ENCODE results near the gene SH3RF3.

SH3RF3 gene

DNA sequence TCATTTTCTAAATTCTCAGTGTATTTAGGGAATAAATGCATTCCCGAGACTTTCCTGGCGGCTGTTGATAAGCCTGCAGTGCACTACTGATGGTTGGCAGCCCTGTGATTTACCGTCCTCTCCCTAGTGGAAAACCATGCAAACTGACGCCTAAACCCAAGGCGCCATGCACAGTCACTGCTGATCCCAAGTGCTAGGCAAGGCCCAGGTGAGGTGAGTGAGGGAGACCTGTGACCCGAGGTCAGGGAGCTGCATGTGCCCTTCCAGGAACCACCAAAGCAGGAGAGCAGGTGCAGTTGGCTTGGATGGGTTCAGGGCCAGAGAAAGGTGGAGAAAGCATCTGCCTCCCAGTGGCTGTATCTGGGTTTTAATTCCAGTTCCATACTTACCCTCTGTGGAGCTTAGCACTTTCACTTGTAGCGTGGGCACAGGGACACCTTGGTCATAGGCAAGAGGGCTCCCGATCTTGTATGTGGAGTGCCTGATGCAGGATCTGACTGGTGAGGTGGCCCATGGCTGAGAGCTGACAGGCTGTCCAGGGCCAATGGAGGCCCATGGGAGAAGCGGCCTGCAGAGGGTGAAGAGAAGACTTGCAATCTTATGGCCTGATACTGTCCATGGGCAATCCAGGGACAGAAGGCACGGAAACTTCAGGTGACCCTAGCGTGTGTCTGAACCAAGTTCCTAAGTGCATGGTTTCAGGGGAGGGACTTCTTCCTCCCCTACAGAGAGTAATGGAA lies 131.3 kb downstream of the SH3RF3 start:
- no peak for DNase-seq (ENCODE audit: low read depth, low spot score)

DNA sequence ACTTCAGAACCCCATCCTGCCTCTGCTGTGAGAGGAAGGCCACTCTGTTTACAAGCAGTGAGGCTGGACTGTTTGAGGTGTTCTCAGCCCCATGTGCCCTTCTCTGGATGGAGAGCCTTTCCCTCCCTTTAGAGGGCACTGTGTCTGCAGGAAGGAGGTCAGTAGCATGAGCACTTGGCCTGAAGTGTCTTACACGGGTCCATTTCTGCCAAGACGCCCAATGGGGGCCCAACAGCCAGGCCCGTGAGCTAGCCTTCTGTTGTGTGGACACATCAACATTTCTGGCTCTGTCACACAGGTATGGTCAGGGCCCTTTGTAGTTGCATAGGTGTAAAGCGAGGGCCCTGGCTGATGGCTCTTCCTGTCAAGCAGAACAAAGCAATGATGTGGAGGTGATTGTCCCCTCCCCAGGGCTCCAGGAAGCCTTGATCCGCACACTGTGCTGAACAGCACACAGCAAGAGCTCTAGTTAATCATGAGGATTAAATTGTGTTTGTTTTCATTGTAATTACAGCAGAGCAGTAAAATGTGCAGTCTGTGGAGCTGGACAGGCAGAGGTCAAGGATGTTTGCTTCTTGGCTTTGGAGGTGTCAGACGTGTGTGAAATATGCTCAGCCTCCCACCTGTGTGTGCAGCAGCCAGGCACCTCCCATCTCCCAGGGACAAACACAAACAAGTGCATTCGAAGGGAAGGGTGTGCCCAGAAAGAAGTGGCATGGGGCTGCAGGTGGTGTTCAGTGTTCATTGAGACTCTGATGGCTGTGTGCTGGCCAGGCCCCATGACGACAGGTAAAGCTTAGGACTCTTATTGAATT lies 132.1 kb downstream of the SH3RF3 start:
- no peak for DNase-seq (ENCODE audit: low read depth, low spot score)

DNA sequence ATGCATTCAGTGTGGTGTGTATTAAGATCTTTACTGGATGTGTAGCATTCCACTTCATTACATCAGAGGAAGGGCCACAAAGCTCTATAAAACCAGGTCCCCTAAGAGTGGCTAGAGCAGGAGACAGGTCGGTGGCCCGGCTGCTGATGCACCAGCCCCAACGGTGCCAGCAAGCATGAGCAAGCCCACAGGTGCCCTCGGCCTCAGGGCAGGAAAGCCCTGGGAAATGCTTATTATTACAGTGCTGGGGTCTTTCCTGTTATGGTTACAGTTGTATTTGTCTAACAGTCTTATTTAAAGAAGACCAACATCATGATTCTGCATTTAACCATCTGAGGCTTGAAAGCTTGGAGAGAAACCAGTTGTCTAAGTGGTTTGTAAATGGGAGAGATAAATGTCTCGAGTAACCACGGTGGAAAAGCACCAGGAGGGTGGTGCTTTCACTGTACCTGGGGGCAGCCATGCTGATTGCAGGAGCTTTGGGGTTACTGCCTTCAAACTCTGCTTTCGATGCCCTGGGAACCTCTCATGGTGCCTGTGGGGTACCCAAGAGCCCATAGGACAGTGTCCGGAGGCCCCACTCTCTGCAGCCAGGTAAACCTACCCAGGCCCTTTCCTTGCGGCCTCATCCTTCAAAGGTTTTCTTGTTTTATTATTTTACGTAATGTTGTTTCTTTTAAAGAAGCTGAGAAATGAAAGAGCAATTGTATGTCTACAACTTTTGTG lies 133.1 kb downstream of the SH3RF3 start:
- DNase-seq (ENCODE audit: low read depth, low spot score): no peak

DNA sequence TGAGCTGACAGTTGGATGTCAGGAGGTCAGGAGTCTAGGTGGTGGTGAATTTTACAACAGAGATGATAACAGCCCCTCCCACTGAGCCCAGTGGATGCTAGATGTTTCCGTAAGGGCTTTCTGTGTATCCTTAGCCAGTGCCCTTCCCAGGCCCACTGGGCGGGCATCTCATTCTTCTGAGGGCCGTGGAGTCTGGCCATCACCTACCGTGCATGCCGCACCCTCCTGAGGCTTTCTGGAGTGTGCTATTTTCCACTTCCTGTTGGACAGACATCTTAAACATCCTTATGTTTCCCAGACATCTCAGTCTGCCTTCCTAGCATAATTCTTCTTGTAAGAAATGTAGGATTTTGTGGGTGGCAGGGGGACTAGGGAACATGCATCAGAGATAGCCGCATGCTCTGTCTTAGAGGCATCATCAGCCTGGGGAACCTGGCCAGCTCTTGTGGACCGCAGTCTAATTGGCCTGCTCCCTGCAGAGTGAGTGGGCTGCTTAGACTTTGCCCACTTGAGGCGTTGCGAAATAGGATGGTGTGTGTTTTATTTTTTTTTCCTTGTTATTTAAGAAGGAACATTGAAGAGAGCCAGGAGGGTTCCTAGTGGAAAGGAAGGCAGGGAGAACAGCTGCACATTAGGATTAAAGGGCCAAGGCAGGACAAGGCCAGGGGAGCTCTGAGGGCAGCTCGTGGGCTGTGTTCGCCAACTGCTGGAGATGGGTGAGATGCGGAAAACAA lies 135.8 kb downstream of the SH3RF3 start:
- peak; percentile 64 for DNase-seq (ENCODE audit: low read depth, low spot score)

DNA sequence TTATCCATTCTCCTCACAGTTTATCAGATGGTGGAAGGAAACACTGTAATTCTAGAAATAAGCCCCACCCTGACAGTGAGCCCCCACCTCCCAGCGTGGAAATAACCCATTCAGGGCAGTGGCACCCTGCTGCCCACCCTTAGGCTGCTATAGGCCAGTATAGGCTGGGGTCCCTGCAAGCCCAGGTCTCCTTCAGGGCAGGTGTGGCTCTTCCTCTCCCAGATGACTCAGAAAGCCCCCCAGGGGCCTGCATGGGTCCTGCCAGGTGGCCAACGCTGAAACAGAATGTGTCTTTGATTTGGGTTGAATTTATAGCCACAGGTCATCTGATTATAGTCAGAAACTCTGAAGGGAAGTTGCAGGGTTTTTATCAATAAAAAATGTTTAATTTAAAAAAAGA lies 136.4 kb downstream of the SH3RF3 start:
- no peak for DNase-seq (ENCODE audit: low read depth, low spot score)

DNA sequence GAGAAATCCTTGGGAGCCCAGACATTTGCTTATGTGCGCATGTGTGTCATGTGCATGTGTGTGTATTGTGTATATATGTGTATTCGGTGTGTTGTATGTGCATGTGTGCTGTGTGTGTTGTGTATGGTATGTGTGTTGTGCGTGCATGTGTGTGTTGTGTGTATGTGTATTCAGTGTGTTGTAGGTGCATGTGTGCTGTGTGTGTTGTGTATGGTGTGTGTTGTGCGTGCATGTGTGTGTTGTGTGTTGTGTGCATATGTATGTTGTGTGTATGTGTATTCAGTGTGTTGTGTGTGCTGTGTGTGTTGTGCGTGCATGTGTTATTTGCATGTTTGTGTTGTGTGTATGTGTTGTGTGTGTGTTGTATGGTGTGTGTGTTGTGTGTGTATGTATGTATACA lies 136.9 kb downstream of the SH3RF3 start:
- DNase-seq (ENCODE audit: low read depth, low spot score): no peak

DNA sequence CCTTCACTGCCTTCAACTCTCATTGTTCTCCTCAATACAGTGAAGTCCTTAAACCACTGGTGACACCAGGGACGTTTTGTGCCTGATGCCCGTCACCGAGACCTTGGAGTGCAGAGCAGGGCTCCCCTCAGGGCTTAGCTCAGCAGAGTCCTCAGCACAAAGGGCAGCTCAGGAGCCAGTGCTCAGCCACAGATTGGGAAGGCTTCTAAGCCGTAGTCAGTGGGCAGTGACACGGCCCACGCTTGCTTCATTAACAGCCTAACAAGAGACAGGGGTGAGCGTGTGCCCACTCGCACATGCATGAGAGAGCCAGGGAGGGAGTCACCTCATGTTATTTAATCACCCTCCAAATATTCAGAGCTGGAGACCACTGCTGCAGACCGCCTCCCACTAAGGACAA lies 137.5 kb downstream of the SH3RF3 start:
- DNase-seq (ENCODE audit: low read depth, low spot score): no peak

DNA sequence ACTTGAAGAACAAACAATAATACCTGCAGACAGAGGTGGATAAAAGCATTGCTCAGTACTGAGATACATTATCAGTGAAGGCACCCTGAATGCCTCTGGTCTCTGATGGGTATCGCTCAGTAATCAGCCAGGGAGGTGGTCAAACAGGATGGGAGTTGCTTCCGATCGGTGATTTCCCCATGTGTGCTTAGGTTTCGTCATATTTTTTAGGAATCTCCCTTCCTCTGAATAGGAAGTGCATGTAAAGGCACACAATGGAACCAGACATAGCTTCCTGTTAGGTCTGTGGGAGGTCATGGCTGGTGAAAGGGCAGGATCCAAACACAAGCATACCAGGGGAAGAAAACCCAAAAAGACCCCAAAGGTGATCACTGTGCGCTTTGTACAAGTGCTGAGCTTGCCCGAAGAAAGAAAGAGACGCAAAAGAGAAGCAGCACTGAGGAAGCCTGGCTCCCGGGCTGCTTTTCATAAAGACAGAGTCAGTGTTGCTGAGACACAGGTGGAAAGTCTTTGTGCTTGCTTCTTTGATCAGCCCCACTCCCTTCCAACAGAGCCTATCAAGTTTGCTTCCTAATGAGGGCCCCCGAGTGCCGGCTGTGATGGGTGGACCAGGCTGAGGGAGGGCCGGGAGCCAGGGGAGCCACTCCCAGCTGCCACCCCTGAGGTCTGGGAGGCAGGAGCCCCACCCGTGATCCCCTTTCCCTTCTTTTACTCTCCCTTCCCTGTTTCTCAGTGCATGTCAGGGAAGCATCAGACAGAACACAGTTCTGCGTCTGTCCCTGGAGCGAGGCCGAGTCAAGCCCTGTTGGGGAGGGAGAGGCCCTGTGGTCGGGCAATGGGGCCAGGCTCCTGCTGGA lies 138.2 kb downstream of the SH3RF3 start:
- no peak for DNase-seq (ENCODE audit: low read depth, low spot score)

DNA sequence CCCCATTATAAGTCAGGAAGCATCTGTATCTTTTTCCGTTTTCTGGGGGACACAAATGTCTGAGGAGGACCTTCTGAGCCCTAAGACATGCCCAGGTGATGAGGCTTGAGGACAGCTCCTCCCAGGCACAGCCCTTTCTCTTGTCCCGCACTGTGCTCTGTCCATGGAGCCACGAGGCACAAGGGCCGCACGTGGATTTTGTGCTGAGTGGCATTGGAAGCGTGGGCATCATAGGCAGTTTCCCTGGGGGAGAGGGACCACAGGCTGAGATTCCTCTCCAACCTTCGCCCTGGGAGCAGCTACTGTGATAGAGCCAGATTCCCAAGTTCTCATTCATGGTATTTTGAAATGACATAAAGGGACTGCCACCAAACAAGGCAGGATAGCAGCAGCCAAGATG lies 139.9 kb downstream of the SH3RF3 start:
- no peak for DNase-seq (ENCODE audit: low read depth, low spot score)

DNA sequence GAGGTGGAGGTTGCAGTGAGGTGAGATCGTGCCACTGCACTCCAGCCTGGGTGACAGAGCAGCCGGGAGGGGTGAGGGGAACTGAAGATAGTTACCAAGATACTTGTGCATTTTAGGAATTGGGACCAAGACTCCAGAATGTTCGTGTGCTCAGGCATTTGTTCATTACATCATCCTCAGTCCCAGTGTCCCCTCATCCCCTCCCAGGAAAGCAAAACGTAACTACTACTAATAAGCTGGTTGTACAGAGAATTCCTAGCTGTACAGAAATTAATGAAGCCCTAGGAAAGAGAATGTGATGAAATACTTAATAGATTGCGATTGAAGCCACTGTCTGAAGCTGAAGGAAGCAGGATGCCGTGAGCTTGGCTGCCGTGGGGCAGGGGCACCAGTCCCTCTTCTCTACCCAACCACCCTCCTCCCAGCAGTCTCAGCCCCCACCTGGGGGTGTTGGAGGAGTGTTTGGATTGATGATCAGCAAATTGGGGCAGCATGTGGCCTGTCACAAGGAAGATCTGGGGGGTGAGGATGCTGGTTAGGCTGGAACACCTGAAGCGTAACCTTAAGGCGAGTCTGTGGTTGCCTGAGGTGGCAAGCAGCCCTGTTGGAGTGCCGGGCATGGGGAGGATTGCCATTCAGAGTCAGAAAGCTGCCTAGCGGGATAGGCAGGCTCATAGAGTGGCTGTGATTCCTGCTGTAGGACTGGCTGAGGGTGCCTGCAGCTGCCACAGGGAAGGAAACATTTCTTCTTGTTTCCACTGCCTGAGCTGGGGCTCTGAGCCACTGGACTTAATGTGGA lies 140.9 kb downstream of the SH3RF3 start:
- no peak for DNase-seq (ENCODE audit: low read depth, low spot score)

DNA sequence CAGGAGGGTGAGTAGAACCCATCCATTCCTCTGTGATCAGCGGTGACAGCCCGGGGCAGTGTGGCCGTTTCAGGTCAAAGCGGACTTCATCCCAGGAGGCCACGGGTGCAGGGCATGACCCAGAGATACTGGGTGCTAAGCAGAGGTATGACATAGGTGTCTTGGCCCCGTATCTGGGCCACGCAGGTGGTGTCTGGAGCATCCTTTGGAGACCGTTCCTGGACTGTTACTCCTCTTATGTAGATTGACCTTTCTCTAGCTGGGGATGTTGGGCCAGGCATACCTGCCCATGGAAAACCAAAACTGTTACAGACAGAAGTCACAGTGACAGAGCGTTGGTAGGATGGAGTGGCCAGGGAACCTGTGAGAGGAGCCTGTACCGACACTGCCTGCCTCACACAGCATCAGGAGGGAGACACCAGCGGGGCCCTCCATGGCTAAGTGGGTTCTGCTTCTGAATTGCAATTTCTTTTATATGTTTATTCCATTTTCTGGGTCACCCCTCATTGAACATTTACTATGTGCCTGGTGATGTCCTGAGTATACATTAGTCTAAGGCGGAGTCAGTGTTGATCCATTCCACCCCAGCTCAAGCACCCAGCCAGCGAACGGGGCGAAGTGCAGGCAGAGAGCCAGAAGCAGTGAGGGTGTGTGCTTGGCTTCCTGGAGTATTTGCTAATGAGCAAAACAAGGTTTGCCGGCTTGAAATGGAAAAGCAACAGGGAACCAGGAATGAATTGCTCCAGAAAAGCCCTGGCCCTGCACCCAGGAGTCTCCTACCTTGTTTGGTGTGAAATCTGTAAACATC lies 141.7 kb downstream of the SH3RF3 start:
- DNase-seq (ENCODE audit: low read depth, low spot score): peak; percentile 62

DNA sequence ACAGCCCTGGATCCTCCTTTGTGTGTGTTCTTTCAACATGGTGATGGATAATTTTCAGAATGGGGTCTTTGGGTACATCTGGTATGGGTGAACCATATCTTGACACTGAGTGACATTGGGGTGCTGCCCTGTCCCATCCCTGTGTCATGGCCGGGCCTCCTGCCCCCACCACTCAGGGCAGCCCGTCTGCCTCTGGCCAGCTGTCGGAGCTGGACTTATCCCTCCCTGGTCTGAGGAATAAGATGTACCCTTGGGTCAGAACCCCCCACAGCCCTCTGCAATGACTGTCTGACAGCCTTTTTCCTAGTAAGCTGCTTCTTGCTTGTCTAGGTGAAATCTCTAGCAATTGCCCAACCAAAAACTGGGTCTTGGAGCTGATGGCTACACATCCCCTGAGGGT lies 142.9 kb downstream of the SH3RF3 start:
- no peak for DNase-seq (ENCODE audit: low read depth, low spot score)

DNA sequence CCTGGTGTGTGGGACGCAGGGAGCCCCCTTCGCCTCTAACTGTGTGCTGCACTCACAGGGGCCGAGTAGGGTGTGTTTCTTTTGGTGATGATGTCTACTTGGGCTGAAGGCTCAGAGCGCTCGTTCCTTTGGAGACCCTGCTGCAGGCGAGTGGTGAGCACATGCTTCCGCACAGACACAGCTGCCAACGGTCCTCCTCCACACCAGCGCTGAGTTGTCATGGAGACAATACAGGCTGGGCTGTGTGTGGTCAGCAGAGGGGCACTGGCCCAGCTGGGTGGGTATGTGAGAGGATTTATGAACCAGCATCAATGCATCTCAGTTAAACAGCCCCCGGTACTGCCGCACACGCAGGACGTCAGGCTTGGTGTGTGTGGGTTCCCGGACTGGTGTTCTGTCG lies 143.5 kb downstream of the SH3RF3 start:
- DNase-seq (ENCODE audit: low read depth, low spot score): peak; percentile 40

DNA sequence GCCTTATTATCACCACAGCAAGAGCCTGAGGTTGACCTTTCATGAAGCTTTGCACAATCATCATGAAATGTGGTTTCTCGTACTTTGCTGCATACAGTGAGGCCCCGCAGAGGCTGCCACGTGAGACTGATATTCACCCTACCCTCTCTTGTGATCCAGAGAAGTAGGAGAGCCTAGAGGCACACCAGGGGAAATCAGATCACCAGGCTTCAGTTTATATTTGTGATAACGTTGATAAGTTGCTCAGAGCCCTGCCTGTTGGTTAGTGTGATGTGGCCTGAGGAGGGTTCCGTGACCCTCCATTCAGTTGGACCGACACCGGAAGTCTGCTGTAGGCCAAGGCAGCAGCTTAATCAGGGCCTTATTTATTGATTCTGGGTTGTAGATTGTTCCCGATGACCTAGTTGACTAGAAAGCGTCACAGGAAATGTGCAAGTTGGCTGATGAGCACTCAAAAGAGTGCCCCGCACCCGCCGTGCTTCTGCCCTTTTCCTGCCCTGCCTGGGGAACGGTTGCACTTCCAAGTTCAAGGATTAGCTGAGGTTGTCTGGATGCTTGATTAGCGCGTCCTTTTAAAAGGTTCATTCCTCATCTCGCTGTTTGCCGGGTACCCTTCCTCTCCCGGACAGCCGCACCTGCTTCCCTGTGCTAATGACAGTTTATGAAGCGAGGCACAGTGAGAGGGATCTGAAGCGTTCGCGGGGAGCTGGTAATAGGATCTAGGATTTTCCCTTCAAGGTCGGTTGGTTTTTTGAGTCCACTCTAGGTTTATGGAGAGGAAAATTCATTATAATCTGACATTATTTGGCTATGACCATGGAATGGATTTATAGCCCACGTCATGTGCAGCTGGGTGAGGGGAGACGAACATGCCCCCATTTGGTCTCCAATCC lies 146.4 kb downstream of the SH3RF3 start:
- no peak for DNase-seq (ENCODE audit: low read depth, low spot score)

DNA sequence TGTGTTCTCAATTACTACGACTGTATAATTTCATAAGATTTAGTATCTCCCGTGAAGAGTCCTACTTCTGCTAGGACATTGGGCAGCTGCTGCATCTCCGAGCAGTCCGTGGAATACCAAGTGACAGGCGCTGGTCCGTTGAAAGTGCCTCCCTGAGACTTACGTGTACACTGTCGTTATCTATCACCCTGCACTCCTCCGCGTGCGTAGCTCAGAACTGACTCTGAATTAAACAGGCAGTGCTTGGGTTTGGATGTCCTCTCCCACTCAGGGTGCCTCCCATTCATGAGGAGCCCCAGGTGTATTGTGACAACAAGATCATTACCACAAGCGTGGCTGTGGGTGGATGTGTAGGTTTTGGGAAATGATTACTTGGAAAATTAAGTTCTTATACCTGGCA lies 148.4 kb downstream of the SH3RF3 start:
- DNase-seq (ENCODE audit: low read depth, low spot score): no peak

DNA sequence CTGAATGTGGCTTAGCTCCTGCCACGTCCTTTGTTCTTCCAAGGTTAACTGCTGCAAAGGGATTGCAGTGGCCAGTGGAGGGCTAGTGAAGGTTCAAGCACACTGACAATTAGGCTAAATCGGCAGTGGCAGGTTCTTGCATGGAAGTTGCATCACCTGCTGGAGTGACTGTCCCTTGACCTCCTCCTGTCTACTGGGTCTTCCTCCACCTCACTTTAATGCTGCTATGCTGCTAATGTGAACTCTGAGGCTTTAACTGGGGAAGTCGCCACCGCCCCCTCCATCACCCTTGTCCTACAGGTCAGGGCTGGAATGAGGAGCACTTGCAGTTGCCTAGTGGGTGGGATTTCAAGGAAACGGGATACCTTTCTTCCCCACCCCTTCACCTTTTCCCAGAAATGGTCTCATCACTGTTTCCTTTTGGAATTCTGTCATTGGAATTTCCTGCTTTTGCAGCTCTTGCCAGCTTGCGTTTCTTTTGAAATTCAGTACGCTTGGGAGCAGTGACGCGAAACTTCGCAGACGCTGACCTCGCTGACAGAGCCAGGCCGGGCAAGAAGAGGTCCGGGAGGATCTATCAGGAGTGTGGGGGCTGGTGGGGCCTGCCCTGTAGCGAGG lies 150.3 kb downstream of the SH3RF3 start:
- DNase-seq (ENCODE audit: low read depth, low spot score): no peak

DNA sequence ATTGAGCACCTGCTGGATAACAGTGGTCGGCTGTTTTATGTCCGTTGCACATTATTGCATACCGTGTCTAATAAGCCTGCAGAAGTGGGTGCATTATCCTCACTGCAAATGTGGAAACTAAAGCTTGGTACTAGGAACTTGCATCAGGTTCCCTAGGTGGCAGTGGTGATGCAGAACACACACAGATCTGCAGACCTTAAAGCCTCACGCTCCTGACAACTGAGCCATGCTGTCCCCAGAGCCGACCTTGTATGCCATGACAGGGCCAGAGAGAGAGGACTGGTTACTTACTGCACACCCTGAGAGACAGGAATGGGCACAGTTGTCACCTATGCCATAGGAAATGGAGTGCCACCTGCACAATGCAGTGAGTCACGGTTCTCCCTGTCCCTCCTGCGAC lies 151.8 kb downstream of the SH3RF3 start:
- no peak for DNase-seq (ENCODE audit: low read depth, low spot score)

DNA sequence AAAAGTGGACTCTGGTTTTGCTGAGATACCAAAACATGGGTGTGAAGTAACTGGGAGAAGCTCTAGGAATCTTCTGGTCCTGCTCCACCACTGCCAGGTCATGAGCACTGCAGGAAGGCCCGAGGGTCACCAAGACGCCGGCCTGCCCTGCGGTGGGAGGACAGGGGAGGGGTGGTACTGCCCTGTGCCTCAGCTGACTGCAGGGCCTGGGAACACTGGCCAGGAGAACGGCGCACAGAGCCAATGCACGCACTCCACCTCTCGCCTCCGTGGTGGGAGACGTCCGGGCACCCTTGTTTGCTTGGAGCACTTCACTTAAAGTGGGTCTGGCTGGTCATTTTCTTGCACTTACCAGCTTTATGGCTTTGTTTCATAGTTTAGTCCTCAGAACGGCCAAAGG lies 153.4 kb downstream of the SH3RF3 start:
- DNase-seq (ENCODE audit: low read depth, low spot score): no peak
